PFSK-1 (cell line): ENCODE measurements around the gene SOS2.

ENCODE experiments used
- FOXP2 ChIP-seq: optimal IDR thresholded peaks from 2 replicates; pipeline ENCODE3; 2011; ENCODE audit warnings: borderline replicate concordance, control low read depth, inconsistent platforms; ENCODE audit not compliant: insufficient read depth; ENCODE audit errors: extremely low read length, extremely low read depth
- POLR2AphosphoS5 ChIP-seq: IDR thresholded peaks from 2 replicates; pipeline ENCODE4 v1.6.1; 2012; ENCODE audit warnings: low read depth, mild to moderate bottlenecking, control low read depth, low read length, moderate library complexity
- SIN3A ChIP-seq: IDR thresholded peaks from 2 replicates; pipeline ENCODE4 v1.6.1; 2012; ENCODE audit warnings: mild to moderate bottlenecking, low read length, moderate library complexity, borderline replicate concordance; ENCODE audit not compliant: insufficient read depth
- TAF1 ChIP-seq: IDR thresholded peaks from 2 replicates; pipeline ENCODE4 v1.6.1; 2012; ENCODE audit warnings: low read length, control low read depth, borderline replicate concordance; ENCODE audit not compliant: insufficient read depth
- TF ChIP-seq, protein P1 (sequence below), 2 experiments: IDR thresholded peaks; 2 replicates each; pipeline versions ENCODE4 v1.6.1 to v1.8.0; 2011 to 2012; ENCODE audit warnings: low read depth in 2 of 2, low read length in 2 of 2, control low read depth in 1 of 2, inconsistent platforms in 1 of 2, mild to moderate bottlenecking in 1 of 2, moderate library complexity in 1 of 2; ENCODE audit not compliant: insufficient read depth in 1 of 2

The SOS2 gene

GRCh38 chr14:50262865-50263264, 31.5 kb upstream of the SOS2 start:
- TF ChIP-seq, protein P1, sequence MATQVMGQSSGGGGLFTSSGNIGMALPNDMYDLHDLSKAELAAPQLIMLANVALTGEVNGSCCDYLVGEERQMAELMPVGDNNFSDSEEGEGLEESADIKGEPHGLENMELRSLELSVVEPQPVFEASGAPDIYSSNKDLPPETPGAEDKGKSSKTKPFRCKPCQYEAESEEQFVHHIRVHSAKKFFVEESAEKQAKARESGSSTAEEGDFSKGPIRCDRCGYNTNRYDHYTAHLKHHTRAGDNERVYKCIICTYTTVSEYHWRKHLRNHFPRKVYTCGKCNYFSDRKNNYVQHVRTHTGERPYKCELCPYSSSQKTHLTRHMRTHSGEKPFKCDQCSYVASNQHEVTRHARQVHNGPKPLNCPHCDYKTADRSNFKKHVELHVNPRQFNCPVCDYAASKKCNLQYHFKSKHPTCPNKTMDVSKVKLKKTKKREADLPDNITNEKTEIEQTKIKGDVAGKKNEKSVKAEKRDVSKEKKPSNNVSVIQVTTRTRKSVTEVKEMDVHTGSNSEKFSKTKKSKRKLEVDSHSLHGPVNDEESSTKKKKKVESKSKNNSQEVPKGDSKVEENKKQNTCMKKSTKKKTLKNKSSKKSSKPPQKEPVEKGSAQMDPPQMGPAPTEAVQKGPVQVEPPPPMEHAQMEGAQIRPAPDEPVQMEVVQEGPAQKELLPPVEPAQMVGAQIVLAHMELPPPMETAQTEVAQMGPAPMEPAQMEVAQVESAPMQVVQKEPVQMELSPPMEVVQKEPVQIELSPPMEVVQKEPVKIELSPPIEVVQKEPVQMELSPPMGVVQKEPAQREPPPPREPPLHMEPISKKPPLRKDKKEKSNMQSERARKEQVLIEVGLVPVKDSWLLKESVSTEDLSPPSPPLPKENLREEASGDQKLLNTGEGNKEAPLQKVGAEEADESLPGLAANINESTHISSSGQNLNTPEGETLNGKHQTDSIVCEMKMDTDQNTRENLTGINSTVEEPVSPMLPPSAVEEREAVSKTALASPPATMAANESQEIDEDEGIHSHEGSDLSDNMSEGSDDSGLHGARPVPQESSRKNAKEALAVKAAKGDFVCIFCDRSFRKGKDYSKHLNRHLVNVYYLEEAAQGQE (IDR thresholded peaks at IDR 0.05; ENCODE audit: insufficient read depth in 1 of 2, low read depth in 2 of 2, low read length in 2 of 2) = no peak
- TF ChIP-seq POLR2AphosphoS5 = no peak
- TF ChIP-seq TAF1 = no peak
- no peak for TF ChIP-seq SIN3A
- TF ChIP-seq FOXP2 = no peak

- TF ChIP-seq POLR2AphosphoS5 = no peak
- TF ChIP-seq, protein P1 (IDR thresholded peaks at IDR 0.05; ENCODE audit: insufficient read depth in 1 of 2, low read depth in 2 of 2, low read length in 2 of 2) = no peak
- TF ChIP-seq FOXP2 = no peak
- TF ChIP-seq TAF1 = no peak
- TF ChIP-seq SIN3A = no peak
Observed at GRCh38 chr14:50260511-50260910, 29.1 kb upstream of the SOS2 start.

- TF ChIP-seq, protein P1 (IDR thresholded peaks at IDR 0.05; ENCODE audit: insufficient read depth in 1 of 2, low read depth in 2 of 2, low read length in 2 of 2) = no peak
- TF ChIP-seq TAF1 (no peak), SIN3A (no peak), FOXP2 (no peak), POLR2AphosphoS5 (no peak)
Observed at GRCh38 chr14:50260072-50260471, 28.7 kb upstream of the SOS2 start.

DNA sequence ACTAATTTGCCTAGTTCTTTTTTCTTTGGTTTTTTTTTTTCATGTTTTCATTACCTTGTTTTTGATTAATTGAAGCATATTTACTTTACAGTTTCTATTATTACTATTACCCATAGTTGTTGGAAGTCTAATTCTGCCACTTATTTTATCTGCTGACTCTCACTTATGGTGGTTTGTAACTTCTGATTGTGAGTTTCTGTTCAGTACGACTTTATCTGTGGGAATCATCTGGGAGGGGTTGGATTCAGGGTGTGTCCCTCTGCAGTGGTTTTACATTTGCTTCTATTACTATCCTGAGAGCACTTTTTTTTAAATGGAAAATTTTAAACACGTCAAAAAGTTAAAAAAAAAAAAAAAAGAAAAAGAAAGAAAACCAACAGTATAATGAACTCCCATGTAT, 26.4 kb upstream of the SOS2 start:
- TF ChIP-seq POLR2AphosphoS5 (no peak), SIN3A (no peak), FOXP2 (no peak)
- TF ChIP-seq, protein P1 (IDR thresholded peaks at IDR 0.05; ENCODE audit: insufficient read depth in 1 of 2, low read depth in 2 of 2, low read length in 2 of 2) = no peak

- no peak for TF ChIP-seq FOXP2
- TF ChIP-seq, protein P1 (IDR thresholded peaks at IDR 0.05; ENCODE audit: insufficient read depth in 1 of 2, low read depth in 2 of 2, low read length in 2 of 2) = no peak
- no peak for TF ChIP-seq TAF1
- TF ChIP-seq POLR2AphosphoS5 = no peak
- no peak for TF ChIP-seq SIN3A
Observed at GRCh38 chr14:50254248-50254647, 22.9 kb upstream of the SOS2 start.
